Measurements from ENCODE around the gene CDKN2B.

CDKN2B gene

GRCh38 chr9:21998026-21998425 lies 11.1 kb downstream of the CDKN2B start:
- H3K27ac ChIP-seq, result no peak overlapping the region
- TF ChIP-seq ZFX (IDR thresholded peaks at IDR 0.05), result no peak
- TF ChIP-seq CTCF (conservative IDR thresholded peaks at IDR 0.05), result no peak

GRCh38 chr9:21997480-21997879 lies 11.6 kb downstream of the CDKN2B start:
- TF ChIP-seq CTCF (conservative IDR thresholded peaks at IDR 0.05), result no peak
- TF ChIP-seq ZFX (IDR thresholded peaks at IDR 0.05), result no peak
- H3K27ac ChIP-seq, result no peak overlapping the region

- TF ChIP-seq ZFX (IDR thresholded peaks at IDR 0.05) (no peak), CTCF (conservative IDR thresholded peaks at IDR 0.05) (no peak)
- H3K27ac ChIP-seq, result no peak overlapping the region
Observed at GRCh38 chr9:21996858-21997257, 12.2 kb downstream of the CDKN2B start.

- H3K27ac ChIP-seq, result no peak overlapping the region
- TF ChIP-seq ZFX (IDR thresholded peaks at IDR 0.05), result no peak
- no peak for TF ChIP-seq CTCF (conservative IDR thresholded peaks at IDR 0.05)
Observed at GRCh38 chr9:21996438-21996837, 12.7 kb downstream of the CDKN2B start.

GRCh38 chr9:21995666-21996398 lies 13.3 kb downstream of the CDKN2B start:
- peak overlapping the region; percentile 84 for H3K27ac ChIP-seq

GRCh38 chr9:21995006-21995665 lies 14.0 kb downstream of the CDKN2B start:
- no peak for TF ChIP-seq CTCF (conservative IDR thresholded peaks at IDR 0.05)
- no peak for TF ChIP-seq ZFX (IDR thresholded peaks at IDR 0.05)
- peak overlapping the region; percentile 84 for H3K27ac ChIP-seq

More at GRCh38 chr9:21995666-21996398, 13.3 kb downstream of the CDKN2B start:
- TF ChIP-seq ZFX (IDR thresholded peaks at IDR 0.05) (peak; percentile 81), CTCF (conservative IDR thresholded peaks at IDR 0.05) (peak; percentile 65)

GRCh38 chr9:21994556-21995005 lies 14.5 kb downstream of the CDKN2B start, which contains the start of gene CDKN2B-AS1:
Gene CDKN2B-AS1, plus strand, starts transcription at chr9:21994791.
- TF ChIP-seq CTCF (conservative IDR thresholded peaks at IDR 0.05), result peak; percentile 22
- TF ChIP-seq ZFX (IDR thresholded peaks at IDR 0.05), result no peak
- peak within 1 kb of the TSS; percentile 84 for H3K27ac ChIP-seq
